ELF-1 (cell line): ENCODE data around the gene AP3B2.
"Not testable (repeated sequence)": the region's sequence is repeated elsewhere in the genome, so short reads cannot be mapped to it uniquely, and the experiment has no call there.

Experiments used
- DNase-seq: peaks from one replicate; pipeline ENCODE4 v3.0.0-alpha.2; 2016; ENCODE audit warnings: low read depth, low spot score

The AP3B2 gene

DNA sequence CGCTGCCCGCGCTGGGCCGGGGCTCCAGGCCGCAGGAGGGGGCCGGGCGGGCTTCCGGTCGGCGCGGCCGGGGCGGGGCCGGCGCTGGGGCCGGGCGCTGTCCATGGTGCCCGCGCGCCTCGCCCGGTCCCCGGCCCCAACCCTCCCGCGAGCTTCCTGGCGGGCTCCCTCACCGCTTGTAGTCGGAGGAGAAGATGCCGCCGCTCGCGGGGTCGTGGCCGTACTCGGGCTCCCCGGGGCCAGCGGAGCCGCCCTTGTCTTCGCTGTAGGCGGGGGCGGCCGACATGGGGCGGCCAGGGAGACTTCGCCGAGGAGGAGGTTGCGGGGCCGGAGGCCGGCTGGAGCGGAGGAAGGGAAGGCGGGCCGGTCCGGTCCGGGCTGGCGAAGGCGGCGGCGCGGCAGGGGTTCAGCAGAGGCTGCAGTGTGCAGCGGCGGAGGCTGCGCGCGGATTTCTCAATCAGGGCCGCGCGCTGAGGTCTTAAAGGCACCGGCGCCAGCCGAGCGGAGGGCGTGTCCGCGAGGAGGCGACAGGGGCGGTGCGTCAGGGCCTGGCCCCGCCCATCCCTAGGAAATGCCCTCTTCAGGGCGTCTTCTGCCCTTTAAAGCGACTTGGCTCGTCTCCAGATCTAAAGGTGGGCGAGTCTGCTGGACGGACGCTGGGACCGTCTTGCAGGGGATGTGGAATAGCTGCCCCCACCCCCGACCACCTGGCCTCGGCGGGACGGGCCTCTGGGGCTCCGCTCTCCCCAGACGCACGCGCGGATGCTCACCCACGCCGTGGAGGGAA is at the start of gene AP3B2:
TSS of gene AP3B2 (minus strand) at position 455 of the 787 bp plus-strand sequence. CDS start at position 286, 169 bp downstream.
- DNase-seq: peak; percentile 85

GRCh38 chr15:82751308-82751707 is 41.6 kb upstream of the AP3B2 start:
- DNase-seq: no peak

DNA sequence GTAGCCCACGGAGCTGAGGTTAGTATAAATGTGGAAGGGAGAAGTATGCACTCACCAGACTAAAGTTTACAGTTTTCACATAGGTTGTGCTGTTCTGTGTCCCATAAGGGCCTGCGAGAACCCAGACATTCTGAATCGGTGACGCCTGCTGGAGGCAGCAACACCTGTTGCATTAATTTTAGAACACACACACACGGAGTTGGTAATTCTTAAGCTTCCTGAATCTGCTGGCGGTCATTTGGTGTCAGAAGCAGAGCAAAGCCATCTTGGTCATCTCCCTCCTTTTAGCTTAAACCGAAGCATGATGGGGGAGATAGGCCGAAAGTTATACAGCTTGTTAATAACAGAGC is 41.1 kb upstream of the AP3B2 start:
- DNase-seq: no peak

DNA sequence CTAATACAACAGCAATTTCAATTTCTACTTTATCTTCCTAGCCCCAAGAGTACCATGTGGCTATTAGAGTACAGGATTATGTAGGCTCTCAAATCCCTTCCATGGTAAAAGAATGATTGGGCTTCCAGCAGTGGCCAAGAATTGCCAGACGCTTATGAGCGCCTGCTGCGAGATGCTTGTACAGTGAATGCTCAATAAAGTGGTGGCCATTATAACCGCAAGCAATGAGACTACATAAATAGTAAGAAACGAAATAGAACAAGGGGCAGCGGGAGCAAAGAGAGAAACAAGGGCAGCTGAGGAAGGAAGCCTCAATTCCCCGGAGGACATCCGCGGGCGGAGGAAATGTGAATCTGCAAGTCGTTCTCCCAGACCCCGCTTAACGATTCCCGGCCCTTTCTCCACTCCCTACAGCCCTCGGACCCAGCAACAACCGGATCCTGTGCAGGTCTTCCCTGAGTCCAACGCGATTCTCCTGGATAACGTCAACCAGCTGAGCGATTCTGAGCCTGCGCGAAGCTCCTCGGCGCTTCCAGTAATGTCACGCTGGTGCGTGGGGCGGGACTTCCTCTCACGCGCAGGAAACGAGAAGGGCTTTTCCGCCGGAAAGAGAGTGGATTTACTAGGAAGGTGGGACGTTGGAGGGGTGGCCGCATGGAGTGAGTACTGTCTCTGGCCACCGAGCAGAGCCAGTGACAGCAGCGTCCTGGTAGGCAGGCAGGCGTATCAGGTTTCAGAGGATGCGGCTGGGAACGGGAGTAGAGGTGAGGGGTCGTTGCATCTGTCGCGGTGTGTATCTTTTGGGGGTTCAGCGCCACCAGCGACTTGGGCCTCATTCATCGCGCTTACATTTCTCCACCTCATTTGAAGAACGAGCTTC is 40.5 kb upstream of the AP3B2 start:
- peak; percentile 94 for DNase-seq

- no peak for DNase-seq
Measured at GRCh38 chr15:82748315-82748714, 38.6 kb upstream of the AP3B2 start.

GRCh38 chr15:82743810-82744209 is 34.1 kb upstream of the AP3B2 start:
- DNase-seq: no peak

GRCh38 chr15:82742134-82742533 is 32.5 kb upstream of the AP3B2 start:
- peak; percentile 9 for DNase-seq

DNA sequence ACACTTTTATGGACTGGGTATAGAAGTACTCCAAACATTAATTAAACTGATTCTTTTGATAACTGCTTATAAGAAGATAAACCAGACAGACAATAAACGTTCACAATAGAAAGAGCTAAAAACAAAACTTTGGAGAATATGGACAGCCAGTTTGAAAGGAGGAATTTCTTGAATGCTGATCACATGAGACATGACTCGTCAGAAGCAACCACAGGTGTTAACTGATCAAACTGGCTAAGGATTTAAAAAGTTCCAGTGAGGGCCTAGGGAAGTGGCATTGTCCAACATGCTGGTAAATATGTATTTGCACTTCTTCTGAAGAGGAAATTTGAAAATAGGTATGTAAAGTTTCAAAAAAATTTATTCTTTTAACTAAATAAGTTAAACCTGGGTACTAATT is 29.4 kb upstream of the AP3B2 start:
- no peak for DNase-seq

GRCh38 chr15:82737975-82738374 is 28.3 kb upstream of the AP3B2 start:
- no peak for DNase-seq

- no peak for DNase-seq
Measured at GRCh38 chr15:82731527-82731926, 21.9 kb upstream of the AP3B2 start.

DNA sequence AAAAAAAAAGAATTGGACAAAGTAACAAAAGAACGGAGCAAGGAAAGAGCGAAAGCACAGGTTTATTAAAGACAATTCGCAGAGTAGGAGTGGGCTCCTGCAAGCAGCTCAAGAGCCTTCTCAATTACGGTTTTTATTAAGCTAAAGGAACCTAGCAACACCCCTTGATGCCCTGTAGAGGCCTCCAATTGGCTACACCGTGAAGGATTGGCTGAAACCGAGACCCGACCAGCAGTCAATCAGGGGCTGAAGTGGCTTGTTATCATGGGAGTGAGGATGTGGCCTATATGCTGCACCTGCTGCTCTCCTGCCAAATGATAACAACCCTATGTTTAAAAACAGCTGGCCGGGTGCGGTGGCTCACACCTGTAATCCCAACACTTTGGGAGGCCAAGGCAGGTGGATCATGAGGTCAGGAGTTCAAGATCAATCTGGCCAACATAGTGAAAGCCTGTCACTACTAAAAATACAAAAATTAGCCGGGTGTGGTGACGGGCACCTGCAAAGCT is 20.4 kb upstream of the AP3B2 start:
- no peak for DNase-seq

- no peak for DNase-seq
Measured at GRCh38 chr15:82726816-82727215, 17.1 kb upstream of the AP3B2 start.

- DNase-seq: no peak
Measured at GRCh38 chr15:82715003-82715402, 5.3 kb upstream of the AP3B2 start.

DNA sequence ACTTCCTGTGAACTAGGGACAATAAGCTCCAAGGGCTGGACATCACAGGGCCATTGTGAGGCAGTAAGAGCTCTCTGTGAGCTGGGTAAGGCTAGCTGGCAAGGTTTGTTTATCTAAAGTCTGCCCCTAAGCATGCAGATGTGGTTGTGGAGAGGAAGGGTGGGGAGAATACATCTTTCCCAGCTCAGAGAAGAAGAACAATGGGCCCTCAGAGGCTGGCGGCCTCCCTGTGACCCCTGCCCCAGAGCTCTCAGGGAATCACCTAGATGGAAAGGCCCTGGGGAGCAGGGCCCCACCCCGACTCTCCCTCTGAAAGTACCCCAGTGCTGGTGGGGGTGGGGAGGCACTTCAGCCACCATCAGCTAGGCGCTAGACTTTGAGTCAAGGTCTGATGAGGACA is 4.3 kb upstream of the AP3B2 start:
- no peak for DNase-seq

- DNase-seq: no peak
Measured at GRCh38 chr15:82712036-82712435, 2.4 kb upstream of the AP3B2 start.

DNA sequence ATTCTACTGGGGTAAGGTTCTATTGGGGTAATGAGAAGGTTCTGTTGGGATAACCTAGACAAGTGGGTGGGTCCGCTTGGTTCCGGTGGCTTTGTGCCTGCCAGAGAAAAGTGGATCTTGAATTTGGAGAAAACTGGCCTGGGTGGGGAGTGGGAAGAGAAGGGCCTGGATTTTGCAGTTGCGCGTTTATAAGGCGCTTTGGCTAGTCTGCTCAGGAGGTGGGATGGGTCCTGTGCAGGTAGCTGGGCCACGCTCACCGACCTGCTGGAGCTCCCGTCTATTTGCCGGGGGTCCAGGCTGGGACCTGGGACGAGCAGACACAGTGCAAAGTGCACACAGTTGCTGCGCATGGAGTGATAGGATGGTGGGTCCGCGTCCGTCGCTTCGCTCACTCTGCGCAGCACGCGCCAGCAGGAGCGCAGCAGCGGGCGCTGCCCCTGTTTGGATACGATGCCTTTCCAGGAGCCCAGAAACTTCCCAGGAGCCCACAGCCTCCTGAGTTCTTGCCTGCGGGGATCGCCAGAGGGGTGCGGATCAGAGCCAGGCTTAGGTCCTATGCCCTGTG is 1.3 kb upstream of the AP3B2 start:
- DNase-seq: no peak

- peak; percentile 45 for DNase-seq
Measured at GRCh38 chr15:82710208-82710555, 507 bp upstream of the AP3B2 start.

- DNase-seq: peak; percentile 18
Measured at GRCh38 chr15:82709081-82709420, 624 bp downstream of the AP3B2 start.

- not testable (repeated sequence) for DNase-seq
Measured at GRCh38 chr15:82705856-82706255, 3.8 kb downstream of the AP3B2 start.

GRCh38 chr15:82699726-82700125 is 9.9 kb downstream of the AP3B2 start:
- DNase-seq: peak; percentile 85

DNA sequence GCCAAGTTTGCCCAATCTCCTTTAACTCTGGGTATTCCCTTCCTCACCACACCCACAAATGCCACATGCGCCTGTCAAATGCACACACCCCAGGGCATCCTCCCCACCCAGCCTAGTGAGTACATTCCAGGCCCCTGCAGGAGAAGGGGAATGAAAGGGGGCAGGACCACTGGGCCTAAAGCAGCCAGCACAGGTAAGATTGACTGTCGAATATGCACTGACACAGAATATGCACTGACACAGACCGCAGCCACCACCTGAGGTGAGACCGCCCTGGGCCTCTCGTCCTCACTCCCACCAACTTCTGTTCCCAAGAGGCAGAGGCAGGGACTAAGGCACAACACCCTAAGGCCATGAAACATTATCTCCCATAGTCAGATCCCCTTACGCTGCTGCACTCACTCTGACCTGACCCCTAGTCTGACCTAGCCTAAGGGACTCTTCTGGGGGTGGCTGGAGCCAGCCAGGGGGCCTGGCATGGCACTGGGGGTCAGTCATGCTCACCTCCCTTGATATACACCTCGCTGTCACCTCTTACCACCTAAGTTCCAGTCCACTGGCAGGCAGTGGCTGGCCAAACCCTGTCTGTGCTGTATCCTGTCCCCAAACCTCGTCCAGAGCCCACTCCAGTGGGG is 10.8 kb downstream of the AP3B2 start:
- DNase-seq: peak; percentile 72
